HAP-1 (cell line): Measurements from ENCODE around the gene OSBPL10.

Experiments used
- DNase-seq, 2 experiments: peaks; one replicate each; pipeline ENCODE4 v3.0.0-alpha.2; 2016 to 2020; ENCODE audit warnings: low spot score in 2 of 2
- H3K27me3 ChIP-seq: fragments of 250-450 bp; sonication (Bioruptor Pico); 2 replicates; pipeline ENCODE4 v1.5.1; 2020; ENCODE audit warnings: low read depth, mild to moderate bottlenecking, moderate library complexity
- H3K36me3 ChIP-seq: fragments of 250-450 bp; sonication (Bioruptor Pico); replicated peaks from 2 replicates; pipeline ENCODE4 v1.5.1; 2020; ENCODE audit warnings: mild to moderate bottlenecking
- H3K4me1 ChIP-seq: fragments of 250-450 bp; sonication (Bioruptor Pico); 2 replicates; pipeline ENCODE4 v1.5.1; 2020; ENCODE audit warnings: mild to moderate bottlenecking
- H3K4me3 ChIP-seq: fragments of 250-450 bp; sonication (Bioruptor Pico); 2 replicates; pipeline ENCODE4 v1.5.1; 2020; ENCODE audit warnings: mild to moderate bottlenecking, moderate library complexity
- H3K9me3 ChIP-seq: fragments of 250-450 bp; sonication (Bioruptor Pico); 2 replicates; pipeline ENCODE4 v1.5.1; 2020; ENCODE audit warnings: mild to moderate bottlenecking, moderate library complexity
- in situ Hi-C: fragments of 300-500 bp; cut with MboI; formaldehyde crosslinking; loops from 3 replicates; pipeline ENCODE4 v1.14.3; 2020; ENCODE audit warnings: low sequenced_read_pairs, inconsistent platforms, mixed read lengths

Gene OSBPL10

DNA sequence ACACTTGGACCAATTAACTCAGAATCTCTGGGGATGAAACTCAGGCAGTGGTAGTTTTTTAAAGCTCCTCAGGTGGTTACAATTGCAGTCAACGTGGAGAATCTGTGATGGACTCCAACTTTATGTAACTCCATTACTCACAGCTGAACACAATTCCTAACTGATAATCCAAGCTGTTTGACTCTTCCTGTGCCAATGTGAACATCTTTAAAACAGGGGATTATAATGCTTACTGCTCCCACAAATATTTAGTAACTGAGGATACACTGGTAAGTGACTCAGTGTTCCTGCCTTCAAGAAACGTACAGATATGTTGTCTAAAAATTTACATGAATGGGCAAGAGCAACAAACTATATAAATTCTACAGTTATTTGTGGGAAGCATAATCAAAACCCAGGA lies 85.6 kb downstream of the OSBPL10 start:
- Histone ChIP-seq H3K27me3 (no peaks in the 10 kb centered on the region), H3K9me3 (no peaks in the 10 kb centered on the region), H3K4me1 (peaks cover 16% of the 10 kb centered on the region), H3K4me3 (no peak overlapping the region), H3K36me3 (no peaks in the 10 kb centered on the region)
- in situ Hi-C loops, result no loop called here
- no peak for DNase-seq

GRCh38 chr3:31892916-31893573 lies 88.0 kb downstream of the OSBPL10 start:
- H3K4me3 ChIP-seq, result no peak overlapping the region
- peak; percentile 26 to 45 for DNase-seq
- in situ Hi-C loops, result no loop called here
- H3K9me3 ChIP-seq, result no peaks in the 10 kb centered on the region; the same call in 1 of the 2 replicates
- no peaks in the 10 kb centered on the region for H3K36me3 ChIP-seq
- H3K4me1 ChIP-seq, result peaks cover 16% of the 10 kb centered on the region
- H3K27me3 ChIP-seq, result no peaks in the 10 kb centered on the region

GRCh38 chr3:31892500-31892899 lies 88.6 kb downstream of the OSBPL10 start:
- Histone ChIP-seq H3K9me3 (no peaks in the 10 kb centered on the region; the same call in 1 of the 2 replicates), H3K4me1 (peaks cover 16% of the 10 kb centered on the region), H3K4me3 (no peak overlapping the region), H3K36me3 (no peaks in the 10 kb centered on the region), H3K27me3 (no peaks in the 10 kb centered on the region)
- in situ Hi-C loops, result no loop called here
- no peak for DNase-seq

- no peaks in the 10 kb centered on the region for H3K27me3 ChIP-seq
- H3K9me3 ChIP-seq, result no peaks in the 10 kb centered on the region; the same call in 1 of the 2 replicates
- in situ Hi-C loops, result no loop called here
- H3K4me3 ChIP-seq, result no peak overlapping the region
- no peaks in the 10 kb centered on the region for H3K36me3 ChIP-seq
- peaks cover 16% of the 10 kb centered on the region for H3K4me1 ChIP-seq
- no peak for DNase-seq
Measured at GRCh38 chr3:31891876-31892455, 89.1 kb downstream of the OSBPL10 start.

DNA sequence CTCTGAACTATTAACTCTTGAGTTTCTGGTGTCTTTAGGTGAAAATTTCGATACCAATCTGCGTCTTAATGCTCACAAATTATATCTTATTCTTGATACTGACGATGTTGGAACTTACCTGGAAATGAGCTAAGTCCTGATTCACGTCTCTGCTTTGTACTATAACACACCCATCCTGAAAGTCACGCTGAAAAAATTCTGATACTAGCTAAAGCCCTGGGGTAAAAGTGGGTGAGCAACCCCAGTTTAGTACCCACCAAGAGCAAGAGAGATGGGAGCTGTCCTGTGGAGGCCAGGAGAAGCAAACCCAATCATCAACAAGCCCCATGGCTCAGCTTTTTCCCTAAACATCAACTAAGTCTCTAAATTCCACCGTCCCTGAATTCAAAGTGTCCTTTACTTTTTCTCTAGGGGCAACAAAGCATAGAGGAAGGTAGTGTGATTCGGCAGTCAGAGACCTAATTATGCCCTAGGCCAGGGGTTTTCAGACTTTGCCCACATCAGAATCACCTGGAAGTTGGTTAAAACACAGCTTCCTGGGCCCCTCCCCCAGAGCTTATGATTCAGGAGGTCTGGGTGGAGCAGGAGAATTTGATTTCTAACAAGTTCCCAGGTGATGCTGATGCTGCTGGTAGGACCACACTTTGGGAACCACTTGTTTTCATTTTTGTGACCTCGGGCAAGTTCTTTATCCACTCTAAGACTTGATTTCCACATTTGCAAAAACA lies 90.2 kb downstream of the OSBPL10 start:
- H3K4me3 ChIP-seq, result no peak overlapping the region
- no peaks in the 10 kb centered on the region for H3K27me3 ChIP-seq
- no peaks in the 10 kb centered on the region; the same call in 1 of the 2 replicates for H3K9me3 ChIP-seq
- DNase-seq, result no peak
- in situ Hi-C loops, result no loop called here
- H3K4me1 ChIP-seq, result peaks cover 16% of the 10 kb centered on the region
- H3K36me3 ChIP-seq, result no peaks in the 10 kb centered on the region

DNA sequence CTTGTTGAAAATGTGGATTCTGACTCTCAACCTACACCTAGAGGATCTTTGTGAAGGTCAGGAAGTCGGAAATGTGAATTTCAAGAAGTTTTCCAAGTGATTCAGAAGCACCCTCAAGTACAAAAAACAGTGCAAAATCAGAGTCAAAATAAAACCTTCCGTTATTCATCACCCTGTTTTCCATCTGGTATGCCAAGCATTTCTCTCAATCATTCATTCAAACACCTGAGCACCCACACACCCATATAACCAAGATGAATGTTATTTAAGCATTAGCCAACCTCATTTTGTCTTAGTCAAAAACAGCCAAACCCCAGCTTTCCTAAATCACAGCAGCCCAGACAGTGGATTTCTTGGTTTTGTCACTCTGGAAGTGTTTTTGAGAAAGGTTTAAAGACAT lies 91.1 kb downstream of the OSBPL10 start:
- Histone ChIP-seq H3K4me3 (no peak overlapping the region), H3K9me3 (no peaks in the 10 kb centered on the region; the same call in 1 of the 2 replicates), H3K4me1 (peaks cover 16% of the 10 kb centered on the region), H3K27me3 (no peaks in the 10 kb centered on the region), H3K36me3 (no peaks in the 10 kb centered on the region)
- no peak for DNase-seq
- in situ Hi-C loops, result no loop called here

GRCh38 chr3:31885235-31885634 lies 95.8 kb downstream of the OSBPL10 start:
- Histone ChIP-seq H3K27me3 (no peaks in the 10 kb centered on the region), H3K4me3 (no peak overlapping the region), H3K36me3 (no peaks in the 10 kb centered on the region), H3K9me3 (no peaks in the 10 kb centered on the region; the same call in 1 of the 2 replicates), H3K4me1 (no peaks in the 10 kb centered on the region)
- DNase-seq, result no peak
- in situ Hi-C loops, result no loop called here

GRCh38 chr3:31884251-31884650 lies 96.8 kb downstream of the OSBPL10 start:
- no peaks in the 10 kb centered on the region for H3K36me3 ChIP-seq
- no peak overlapping the region for H3K4me3 ChIP-seq
- DNase-seq, result no peak
- no peaks in the 10 kb centered on the region for H3K4me1 ChIP-seq
- in situ Hi-C loops, result no loop called here
- no peaks in the 10 kb centered on the region for H3K27me3 ChIP-seq
- H3K9me3 ChIP-seq, result no peaks in the 10 kb centered on the region

- Histone ChIP-seq H3K9me3 (no peaks in the 10 kb centered on the region), H3K4me1 (no peaks in the 10 kb centered on the region), H3K36me3 (no peaks in the 10 kb centered on the region), H3K4me3 (no peak overlapping the region), H3K27me3 (no peaks in the 10 kb centered on the region)
- DNase-seq, result no peak
- in situ Hi-C loops, result no loop called here
Measured at GRCh38 chr3:31882895-31883294, 98.2 kb downstream of the OSBPL10 start.

DNA sequence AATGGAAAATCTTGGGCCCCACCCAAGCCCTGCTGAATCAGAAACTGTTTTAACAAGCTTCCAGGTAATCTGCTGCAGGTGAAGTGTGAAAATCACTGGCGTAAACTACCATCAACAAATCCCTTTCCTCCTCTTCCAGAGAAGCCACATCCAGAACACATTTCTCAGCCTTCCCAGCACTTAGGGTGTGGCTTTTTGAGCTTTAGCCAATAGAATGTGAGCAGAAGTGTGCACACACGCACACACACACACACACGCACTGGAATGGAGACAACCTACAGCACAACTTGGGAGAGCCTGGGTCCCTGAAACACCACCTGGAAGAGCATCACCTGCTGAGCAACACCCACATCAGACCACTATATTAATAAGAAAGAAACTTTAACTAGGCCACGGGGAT lies 98.6 kb downstream of the OSBPL10 start:
- H3K4me1 ChIP-seq, result no peaks in the 10 kb centered on the region

GRCh38 chr3:31880482-31881078 lies 100.5 kb downstream of the OSBPL10 start:
- in situ Hi-C loops, result no loop called here
- DNase-seq, result no peak
- Histone ChIP-seq H3K9me3 (no peaks in the 10 kb centered on the region), H3K4me3 (no peak overlapping the region), H3K4me1 (no peaks in the 10 kb centered on the region), H3K36me3 (no peaks in the 10 kb centered on the region), H3K27me3 (no peaks in the 10 kb centered on the region)

More for the DNA sequence above, 98.6 kb downstream of the OSBPL10 start:
- in situ Hi-C loops, result no loop called here
- no peak for DNase-seq
- no peaks in the 10 kb centered on the region for H3K9me3 ChIP-seq
- H3K36me3 ChIP-seq, result no peaks in the 10 kb centered on the region
- no peak overlapping the region for H3K4me3 ChIP-seq
- H3K27me3 ChIP-seq, result no peaks in the 10 kb centered on the region

- no peak overlapping the region for H3K4me3 ChIP-seq
- no peaks in the 10 kb centered on the region for H3K36me3 ChIP-seq
- H3K27me3 ChIP-seq, result no peaks in the 10 kb centered on the region
- in situ Hi-C loops, result no loop called here
- no peaks in the 10 kb centered on the region for H3K4me1 ChIP-seq
- no peaks in the 10 kb centered on the region for H3K9me3 ChIP-seq
- no peak for DNase-seq
Measured at GRCh38 chr3:31880020-31880419, 101.0 kb downstream of the OSBPL10 start.

- Histone ChIP-seq H3K36me3 (no peaks in the 10 kb centered on the region), H3K4me3 (no peak overlapping the region), H3K27me3 (no peaks in the 10 kb centered on the region), H3K9me3 (no peaks in the 10 kb centered on the region), H3K4me1 (no peaks in the 10 kb centered on the region)
- in situ Hi-C loops, result no loop called here
- DNase-seq, result no peak
Measured at GRCh38 chr3:31879365-31879764, 101.7 kb downstream of the OSBPL10 start.
